HepG2 (cell line): ENCODE results near the gene THOC6. TPM values are rescaled to one million over a fixed set of nuclear protein-coding genes. Genes with fewer than 3 reads are reported as not detected.

Experiments
- ATAC-seq: fragments of 200-7000 bp; cut with Tn5 transposase; 3 replicates; pipeline ENCODE4 v1.9.1; 2020; ENCODE audit warnings: mild to moderate bottlenecking, moderate library complexity
- BruUV-seq: library from RNA; stranded (reverse); fragments of 400-500 nt; replicated peaks from 2 replicates; lab custom pipeline; 2021; lab: Mats Ljungman, UMichigan
- CTCF ChIA-PET: fragments of 300-600 bp; formaldehyde crosslinking; extraction: SDS; loops from one replicate; lab custom pipeline; 2021; ENCODE audit warnings: low total read pairs, inconsistent platforms, low intra/inter-chr PET ratio; lab: Yijun Ruan, JAX
- POLR2A ChIA-PET: fragments of 350-600 bp; sonication (Branson Sonifier 250); formaldehyde crosslinking; loops from one replicate; lab custom pipeline; 2020; ENCODE audit warnings: antibody characterized with exemption, inconsistent platforms; lab: Yijun Ruan, JAX
- DNase-seq: peaks from one replicate; pipeline ENCODE4 v3.0.0-alpha.2; 2015; ENCODE audit warnings: low spot score
- FAIRE-seq: peaks from 3 replicates; lab custom pipeline; 2011; peaks lifted over from hg19 to GRCh38; lab: Jason Lieb, UNC
- H2AFZ ChIP-seq: one replicate; pipeline ENCODE4 v1.6.1; 2011; ENCODE audit warnings: low read length, inconsistent platforms
- H3K27ac ChIP-seq: fragments of 300-600 bp; 3 replicates; pipeline ENCODE4 v1.8.0; 2011; ENCODE audit warnings: mixed run types, mild to moderate bottlenecking, mixed read lengths, low read length, inconsistent platforms; ENCODE audit not compliant: insufficient read depth; ENCODE audit errors: extremely low read length
- H3K27me3 ChIP-seq, 2 experiments: fragments of 200-600 bp in 1 of 2; 2 replicates in 1 of 2; 3 replicates in 1 of 2; pipeline versions ENCODE4 v1.6.0 to v1.8.0; 2011; ENCODE audit warnings: low read length in 2 of 2, mild to moderate bottlenecking in 2 of 2, moderate library complexity in 2 of 2, inconsistent platforms in 1 of 2; ENCODE audit not compliant: insufficient read depth in 2 of 2, control insufficient read depth in 1 of 2
- H3K36me3 ChIP-seq, 2 experiments: fragments of 200-600 bp in 1 of 2; replicated peaks in 1 of 2; 2 replicates in 1 of 2; 3 replicates in 1 of 2; pipeline versions ENCODE4 v1.5.1 to v1.8.0; 2011; ENCODE audit warnings: low read length in 2 of 2, inconsistent platforms in 1 of 2; ENCODE audit not compliant: insufficient read depth in 2 of 2, control insufficient read depth in 1 of 2
- H3K4me1 ChIP-seq: 2 replicates; pipeline ENCODE4 v1.5.1; 2012; ENCODE audit warnings: low read length, inconsistent platforms; ENCODE audit not compliant: insufficient read depth
- H3K4me2 ChIP-seq: 2 replicates; pipeline ENCODE4 v1.6.0; 2011; ENCODE audit warnings: low read depth, low read length, inconsistent platforms
- H3K4me3 ChIP-seq, 3 experiments: fragments of 200-600 bp in 1 of 3; sonication (generic), shearing (Covaris generic) in 1 of 3; replicated peaks in 1 of 3; 2 replicates each; pipeline ENCODE4 v1.5.1; 2011 to 2016; ENCODE audit warnings: low read length in 3 of 3, inconsistent platforms in 2 of 3, low read depth in 2 of 3, mild to moderate bottlenecking in 2 of 3, control low read depth in 1 of 3, mixed read lengths in 1 of 3; ENCODE audit not compliant: insufficient read depth in 1 of 3
- H3K79me2 ChIP-seq: one replicate; pipeline ENCODE4 v1.6.1; 2011; ENCODE audit warnings: low read length, inconsistent platforms; ENCODE audit not compliant: insufficient read depth
- H3K9ac ChIP-seq: 2 replicates; pipeline ENCODE4 v1.6.0; 2011; ENCODE audit warnings: mild to moderate bottlenecking, low read depth, low read length, inconsistent platforms; ENCODE audit not compliant: insufficient read depth
- H3K9me3 ChIP-seq: 2 replicates; pipeline ENCODE4 v1.5.1; 2012; ENCODE audit warnings: mild to moderate bottlenecking, low read length
- H4K20me1 ChIP-seq: 2 replicates; pipeline ENCODE4 v1.6.0; 2011; ENCODE audit warnings: inconsistent platforms, mild to moderate bottlenecking, low read length, moderate library complexity; ENCODE audit not compliant: insufficient read depth
- POGK ChIP-seq: sonication (generic); formaldehyde crosslinking; conservative IDR thresholded peaks from 2 replicates; pipeline ENCODE4 v1.8.0; 2022; ENCODE audit warnings: mild to moderate bottlenecking, moderate library complexity, missing genetic modification reagents
- SAP130 ChIP-seq: IDR thresholded peaks from 2 replicates; pipeline ENCODE4 v1.6.1; 2016; ENCODE audit warnings: low read depth
- SP1 ChIP-seq, 2 experiments: fragments of 450-650 bp in 1 of 2; sonication (generic) in 1 of 2; formaldehyde crosslinking in 1 of 2; IDR thresholded peaks; 2 replicates each; pipeline versions ENCODE4 v1.4.0 to v1.6.1; 2016 to 2020; ENCODE audit warnings: missing genetic modification reagents in 1 of 2
- TCF7 ChIP-seq: sonication (generic); IDR thresholded peaks from 2 replicates; pipeline ENCODE4 v1.6.1; 2016; ENCODE audit warnings: antibody characterized with exemption, low read depth
- ZFP36 ChIP-seq: fragments of 150-350 bp; IDR thresholded peaks from 2 replicates; pipeline ENCODE4 v1.6.1; 2018; ENCODE audit warnings: borderline replicate concordance, low read length, low read depth; ENCODE audit not compliant: partially characterized antibody
- ZFX ChIP-seq: sonication (generic); formaldehyde crosslinking; IDR thresholded peaks from 2 replicates; pipeline ENCODE4 v1.4.0; 2020; ENCODE audit warnings: mild to moderate bottlenecking, low read depth, missing genetic modification reagents, moderate library complexity
- ZNF121 ChIP-seq: sonication (generic); formaldehyde crosslinking; IDR thresholded peaks from 2 replicates; pipeline ENCODE4 v1.5.0; 2020; ENCODE audit warnings: mild to moderate bottlenecking, missing genetic modification reagents
- ZNF446 ChIP-seq: sonication (generic); formaldehyde crosslinking; IDR thresholded peaks from 2 replicates; pipeline ENCODE4 v1.5.0; 2020; ENCODE audit warnings: mild to moderate bottlenecking, missing genetic modification reagents
- ZNF556 ChIP-seq: sonication (generic); formaldehyde crosslinking; IDR thresholded peaks from 2 replicates; pipeline ENCODE4 v1.4.0; 2020; ENCODE audit warnings: mild to moderate bottlenecking, missing genetic modification reagents, borderline replicate concordance
- ZNF609 ChIP-seq: sonication (generic); formaldehyde crosslinking; IDR thresholded peaks from 2 replicates; pipeline ENCODE4 v1.4.0; 2020; ENCODE audit warnings: mild to moderate bottlenecking, missing genetic modification reagents, borderline replicate concordance
- WGBS: methylation state at CpG from one replicate; pipeline ENCODE4 v1.1.6; 2017; ENCODE audit warnings: low lambda C conversion rate; 5-methylcytosine and 5-hydroxymethylcytosine counted together
- in situ Hi-C: cut with HindIII; loops from 2 replicates; pipeline ENCODE4 v1.10.0; 2017; ENCODE audit warnings: low pct_unique_long_range_greater_than_20kb; ENCODE audit not compliant: extremely low pct_ligation_motif_present
- intact Hi-C: fragments of 100-400 bp; cut with micrococcal nuclease; formaldehyde crosslinking; loops from one replicate; pipeline ENCODE4 v1.10.0; 2022; ENCODE audit not compliant: unreplicated experiment
- polyA plus RNA-seq, 8 experiments: library from polyadenylated mRNA; depleted of rRNA in 3 of 8; stranded (reverse) in 7 of 8; unstranded in 1 of 8; fragments of >200 nt; fragmentation: Illumina TruSeq in 4 of 8; extraction: Trizol in 4 of 8; gene quantifications; 2 replicates each; pipeline versions ENCODE4 v1.2.1 to v1.2.3, GENCODE V29; 2011 to 2016; ENCODE audit warnings: low read depth in 4 of 8, missing spikeins in 1 of 8, mixed read lengths in 1 of 8; ENCODE audit not compliant: insufficient read depth in 1 of 8
- total RNA-seq, 5 experiments: library from RNA; depleted of rRNA; stranded (reverse); fragments of >200 nt; fragmentation: Illumina TruSeq; extraction: Trizol; gene quantifications; 2 replicates each; pipeline ENCODE4 v1.2.3, GENCODE V29; 2016; ENCODE audit warnings: low read depth in 1 of 5
- TF ChIP-seq, protein P1 (sequence below): sonication (generic); formaldehyde crosslinking; IDR thresholded peaks from 2 replicates; pipeline ENCODE4 v1.8.0; 2022; ENCODE audit warnings: mild to moderate bottlenecking, missing genetic modification reagents, borderline replicate concordance
- TF ChIP-seq, protein P2 (sequence below): sonication (generic); formaldehyde crosslinking; IDR thresholded peaks from 2 replicates; pipeline ENCODE4 v1.9.0; 2022; ENCODE audit warnings: low read depth, missing genetic modification reagents

The THOC6 gene
- total and polyA plus RNA-seq, 2 of the 13 experiments (the other 11 are each of a cell fraction or from before 2014, with no cell fraction given), result 32.1 to 37.0 TPM

DNA sequence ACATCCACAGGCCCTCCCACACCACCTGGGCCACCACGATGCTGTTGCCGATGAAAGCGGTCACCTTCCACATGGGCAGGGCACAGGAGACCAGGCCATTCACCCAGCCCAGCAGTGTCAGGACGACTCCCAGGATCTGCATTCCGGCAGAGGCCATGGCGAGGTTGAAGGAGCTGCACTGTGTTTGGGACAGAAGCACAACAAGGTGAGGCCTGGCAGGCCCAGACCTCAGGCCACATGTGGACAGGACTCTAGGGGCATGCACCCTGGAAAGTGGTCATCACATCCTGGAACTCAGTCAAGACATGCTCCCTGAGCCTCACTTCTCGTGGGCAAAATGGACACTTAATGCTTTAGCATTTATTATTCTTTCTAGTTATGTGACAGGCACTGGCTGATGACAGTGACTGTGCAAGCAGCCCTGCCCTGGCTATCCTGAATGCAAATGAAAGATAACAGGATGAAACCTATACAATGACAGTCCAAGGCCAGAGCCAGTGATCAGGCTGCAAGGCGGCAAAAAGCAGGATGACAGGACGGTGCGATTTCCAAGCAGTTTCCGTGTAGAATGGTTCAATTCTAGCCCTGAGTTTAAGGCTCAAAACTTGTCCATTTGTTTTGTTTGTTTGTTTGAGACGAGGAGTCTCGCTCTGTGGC lies 7.8 kb upstream of the THOC6 start:
- Histone ChIP-seq H3K4me3 (no peak overlapping the region), H2AFZ (no peak overlapping the region), H3K4me1 (peaks cover 88% of the 10 kb centered on the region), H4K20me1 (no peaks in the 10 kb centered on the region), H3K27me3 (peaks cover 7 to 22% of the 10 kb centered on the region in 2 experiments; a peak in 4 of 5 replicates), H3K9me3 (no peaks in the 10 kb centered on the region), H3K79me2 (no peaks in the 10 kb centered on the region), H3K27ac (no peak overlapping the region), H3K9ac (no peak overlapping the region), H3K4me2 (peak overlapping the region; percentile 29; the same call in 1 of the 2 replicates), H3K36me3 (no peaks in the 10 kb centered on the region)
- no TSS peak for BruUV-seq
- ChIA-PET POLR2A (interaction anchor here (14.2 to 18.8 kb wide), 2 partner anchors 7 kb away, joined by 750 read pairs; partner anchors contain the start of genes CLDN6, CLDN9, HCFC1R1 and THOC6), CTCF (no interaction called here)
- 36% methylated on average over 5 of the region's 13 CpGs for WGBS
- ATAC-seq (no peak), DNase-seq (no peak), FAIRE-seq (peak; percentile 47)
- in situ Hi-C loops, result no loop called here
- intact Hi-C loops, result no loop called here
- TF ChIP-seq ZNF556 (CRISPR knock-in tag) (no peak), ZFP36 (no peak), POGK (CRISPR knock-in tag) (no peak), ZNF121 (CRISPR knock-in tag) (0 out of 2 replicates have a peak, but pooled peaks have one; percentile 35), SAP130 (CRISPR knock-in tag) (peak; percentile 49; the same call in 1 of the 2 replicates), ZNF446 (CRISPR knock-in tag) (no peak), SP1 (IDR thresholded peaks at IDR 0.05) (no peak), SP1 (CRISPR knock-in tag; IDR thresholded peaks at IDR 0.05) (no peak), ZFX (peak; percentile 54), ZNF609 (no peak), TCF7 (no peak)
- TF ChIP-seq, protein P1, sequence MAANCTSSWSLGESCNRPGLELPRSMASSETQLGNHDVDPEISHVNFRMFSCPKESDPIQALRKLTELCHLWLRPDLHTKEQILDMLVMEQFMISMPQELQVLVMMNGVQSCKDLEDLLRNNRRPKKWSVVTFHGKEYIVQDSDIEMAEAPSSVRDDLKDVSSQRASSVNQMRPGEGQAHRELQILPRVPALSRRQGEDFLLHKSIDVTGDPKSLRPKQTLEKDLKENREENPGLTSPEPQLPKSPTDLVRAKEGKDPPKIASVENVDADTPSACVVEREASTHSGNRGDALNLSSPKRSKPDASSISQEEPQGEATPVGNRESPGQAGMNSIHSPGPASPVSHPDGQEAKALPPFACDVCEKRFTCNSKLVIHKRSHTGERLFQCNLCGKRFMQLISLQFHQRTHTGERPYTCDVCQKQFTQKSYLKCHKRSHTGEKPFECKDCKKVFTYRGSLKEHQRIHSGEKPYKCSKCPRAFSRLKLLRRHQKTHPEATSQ (CRISPR knock-in tag), result no peak
- TF ChIP-seq, protein P2, sequence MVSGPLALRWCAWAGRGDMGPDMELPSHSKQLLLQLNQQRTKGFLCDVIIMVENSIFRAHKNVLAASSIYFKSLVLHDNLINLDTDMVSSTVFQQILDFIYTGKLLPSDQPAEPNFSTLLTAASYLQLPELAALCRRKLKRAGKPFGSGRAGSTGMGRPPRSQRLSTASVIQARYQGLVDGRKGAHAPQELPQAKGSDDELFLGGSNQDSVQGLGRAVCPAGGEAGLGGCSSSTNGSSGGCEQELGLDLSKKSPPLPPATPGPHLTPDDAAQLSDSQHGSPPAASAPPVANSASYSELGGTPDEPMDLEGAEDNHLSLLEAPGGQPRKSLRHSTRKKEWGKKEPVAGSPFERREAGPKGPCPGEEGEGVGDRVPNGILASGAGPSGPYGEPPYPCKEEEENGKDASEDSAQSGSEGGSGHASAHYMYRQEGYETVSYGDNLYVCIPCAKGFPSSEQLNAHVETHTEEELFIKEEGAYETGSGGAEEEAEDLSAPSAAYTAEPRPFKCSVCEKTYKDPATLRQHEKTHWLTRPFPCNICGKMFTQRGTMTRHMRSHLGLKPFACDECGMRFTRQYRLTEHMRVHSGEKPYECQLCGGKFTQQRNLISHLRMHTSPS (CRISPR knock-in tag), result 0 out of 2 replicates have a peak, but pooled peaks have one; percentile 23
